GM19468 (cell line): ENCODE measurements around the gene PALLD.

Experiments
- ATAC-seq: cut with Tn5 transposase; IDR thresholded peaks from one replicate; pipeline ENCODE4 v1.9.1; 2021; ENCODE audit warnings: mild to moderate bottlenecking, moderate library complexity, moderate number of reproducible peaks; ENCODE audit not compliant: unreplicated experiment; ENCODE audit errors: extremely low read depth

Gene PALLD

DNA sequence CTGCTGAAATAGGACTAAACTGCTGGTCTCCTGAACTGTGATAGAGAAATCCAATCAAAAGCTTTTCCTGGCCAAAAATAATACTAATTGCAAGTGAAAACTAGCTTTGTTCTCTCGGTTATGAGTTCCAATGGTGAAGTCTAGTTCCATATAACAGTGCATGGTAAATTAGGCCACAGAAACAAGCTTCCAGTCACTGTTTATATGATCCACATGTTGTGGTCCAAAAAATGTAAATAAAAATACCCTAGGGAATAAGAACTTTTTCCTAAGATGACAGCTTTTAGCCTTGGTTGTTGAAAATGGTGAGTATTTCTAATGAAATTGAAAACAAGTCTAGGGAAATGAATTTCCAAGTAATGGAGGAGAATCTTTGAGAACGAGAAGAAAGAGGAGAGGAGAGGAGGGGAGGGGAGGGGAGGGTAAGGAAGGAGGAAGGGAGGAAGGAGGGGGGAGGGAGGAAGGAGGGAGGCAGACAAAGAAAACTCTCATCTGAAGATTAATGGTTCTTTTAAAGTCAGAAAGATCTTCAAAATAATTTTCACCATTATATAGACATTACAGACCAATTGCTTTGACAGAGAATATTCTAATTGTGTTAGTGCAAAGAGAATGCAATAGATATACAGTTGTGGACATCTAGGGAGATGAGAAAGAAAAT lies 26.1 kb downstream of the PALLD start:
- ATAC-seq: no peak

- no peak for ATAC-seq
These were observed 27.2 kb downstream of the PALLD start for GRCh38 chr4:168524006-168524405.

DNA sequence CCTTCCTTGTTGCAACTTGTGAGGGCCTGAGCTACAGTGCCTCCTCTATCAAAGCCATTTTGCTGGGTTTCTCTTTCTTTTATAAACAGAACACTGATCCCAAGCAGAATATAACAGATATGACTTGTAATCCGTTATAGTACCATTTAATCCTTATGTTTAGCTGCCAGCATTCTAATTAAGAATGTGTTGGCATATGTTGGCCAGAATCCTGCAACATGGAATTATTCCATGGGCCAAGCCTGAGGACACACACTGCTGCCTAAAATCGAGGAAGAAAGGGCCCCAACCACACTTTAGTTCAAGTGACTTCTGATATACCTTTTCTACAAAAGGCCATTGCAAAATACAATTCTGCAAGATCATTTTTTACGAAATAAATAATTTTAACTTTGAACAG lies 28.0 kb downstream of the PALLD start:
- no peak for ATAC-seq

DNA sequence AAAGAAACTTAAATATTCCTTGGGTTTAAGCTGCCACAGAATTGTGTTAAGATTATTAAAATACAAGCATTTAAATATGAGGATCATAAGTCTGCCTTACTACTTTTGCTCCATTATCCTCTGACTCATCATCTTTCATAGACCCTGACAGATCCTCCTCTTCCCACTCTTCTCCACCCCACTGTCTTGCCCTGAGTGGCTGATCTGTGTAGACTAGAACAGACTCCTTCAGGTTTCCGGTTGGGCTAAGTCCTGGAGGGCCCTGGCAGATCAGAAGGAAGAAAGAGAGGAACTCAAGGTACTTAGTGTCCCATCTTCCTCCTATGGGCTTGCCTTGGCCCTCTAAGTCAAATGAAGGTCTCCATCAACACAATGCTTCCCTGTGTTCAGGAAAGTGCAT lies 30.7 kb downstream of the PALLD start:
- ATAC-seq: no peak

GRCh38 chr4:168528131-168528949 lies 31.5 kb downstream of the PALLD start:
- ATAC-seq: no peak

- no peak for ATAC-seq
These were observed 32.4 kb downstream of the PALLD start for GRCh38 chr4:168529257-168529656.

- ATAC-seq: no peak
These were observed 34.5 kb downstream of the PALLD start for GRCh38 chr4:168531305-168531704.

DNA sequence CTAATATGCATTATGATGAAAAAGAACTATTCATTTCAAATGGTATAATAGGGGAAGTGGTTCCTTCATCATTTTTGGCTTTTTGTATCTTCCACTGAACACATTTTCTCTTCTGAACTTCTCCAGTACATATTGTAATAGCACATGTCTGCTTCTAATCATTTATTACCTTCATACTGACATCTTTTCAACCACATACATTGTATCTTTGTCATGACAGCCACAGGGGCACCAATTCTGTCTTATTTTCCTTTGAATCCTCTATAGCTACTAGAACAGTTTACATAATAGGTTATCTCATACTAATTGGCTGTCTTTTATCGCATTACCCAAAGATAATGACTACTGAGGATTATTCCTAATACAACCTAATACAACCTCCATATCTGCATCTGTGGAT lies 37.7 kb downstream of the PALLD start:
- no peak for ATAC-seq

- ATAC-seq: no peak
These were observed 38.8 kb downstream of the PALLD start for GRCh38 chr4:168535689-168536088.

DNA sequence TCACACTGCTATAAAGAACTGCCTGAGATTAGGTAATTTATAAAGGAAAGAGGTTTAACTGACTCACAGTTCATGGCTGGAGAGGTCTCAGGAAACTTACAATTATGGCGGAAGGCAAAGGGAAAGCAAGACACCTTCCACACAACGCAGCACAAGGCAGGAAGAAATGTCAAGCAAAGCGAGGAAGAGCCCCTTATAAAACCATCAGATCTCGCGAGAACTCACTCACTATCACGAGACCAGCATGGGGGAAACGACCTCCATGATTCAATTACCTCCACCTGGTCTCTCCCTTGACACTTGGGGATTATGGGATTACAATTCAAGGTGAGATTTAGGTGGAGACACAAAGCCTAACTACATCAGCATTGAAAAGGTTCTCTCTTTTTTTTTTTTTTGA lies 39.6 kb downstream of the PALLD start:
- ATAC-seq: no peak

GRCh38 chr4:168537086-168537485 lies 40.2 kb downstream of the PALLD start:
- ATAC-seq: no peak

DNA sequence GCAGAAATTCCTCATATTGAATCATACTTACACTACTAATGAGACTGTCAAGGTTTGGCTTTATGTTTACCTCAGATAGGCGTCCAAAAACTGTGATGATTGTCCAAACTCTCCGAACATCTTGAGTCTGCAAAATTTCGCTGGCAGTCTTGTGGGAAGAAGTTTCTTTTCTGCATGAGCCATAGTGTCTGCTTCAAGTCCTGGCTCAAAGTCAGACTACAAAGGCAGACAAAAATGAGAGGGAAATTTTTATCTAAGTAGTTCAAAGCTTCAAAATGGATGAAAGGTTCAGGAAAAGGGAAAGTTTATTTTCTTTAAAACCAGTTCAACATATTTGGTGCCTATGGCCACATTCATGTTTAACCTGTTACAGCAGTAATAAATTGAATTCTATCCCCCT lies 40.7 kb downstream of the PALLD start:
- ATAC-seq: no peak

DNA sequence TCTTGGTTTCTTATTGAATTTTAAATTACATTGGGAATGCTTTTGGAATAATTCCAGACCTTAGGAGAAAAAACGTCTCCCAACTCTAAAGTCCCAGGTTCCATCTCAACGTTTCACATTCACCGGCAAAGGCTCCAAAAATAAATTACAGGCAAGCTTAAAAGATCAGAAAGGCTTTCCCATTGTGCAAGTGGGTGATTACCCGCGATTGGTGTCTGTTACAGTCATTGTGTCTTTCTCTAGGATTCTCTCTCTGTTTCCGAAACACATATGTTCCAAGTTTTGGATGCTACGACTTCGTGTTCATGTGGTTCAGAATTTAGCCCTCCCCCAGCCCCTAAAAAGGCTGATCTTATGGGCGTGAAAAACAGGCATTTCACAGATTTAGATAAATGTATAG lies 41.8 kb downstream of the PALLD start:
- no peak for ATAC-seq

DNA sequence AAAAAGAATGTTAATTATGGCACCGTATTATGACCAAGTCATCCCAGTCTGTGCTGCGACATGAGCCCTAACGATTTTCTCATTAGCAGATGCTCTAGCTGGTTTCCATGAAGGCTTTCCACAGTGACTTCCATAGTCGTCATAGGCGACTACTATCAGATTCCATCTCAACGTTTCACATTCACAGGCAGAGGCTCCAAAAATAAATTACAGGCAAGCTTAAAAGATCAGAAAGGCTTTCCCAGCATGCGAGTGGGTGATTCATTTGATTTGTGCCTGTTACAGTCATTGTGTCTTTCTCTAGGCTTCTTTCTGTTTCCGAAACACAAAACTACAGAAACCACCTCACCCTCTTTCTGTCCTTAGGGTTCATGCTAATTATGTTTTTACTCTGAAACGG lies 43.2 kb downstream of the PALLD start:
- ATAC-seq: no peak

- no peak for ATAC-seq
These were observed 43.8 kb downstream of the PALLD start for GRCh38 chr4:168540503-168541265.

- ATAC-seq: no peak
These were observed 44.6 kb downstream of the PALLD start for GRCh38 chr4:168541266-168541953.

GRCh38 chr4:168549143-168549542 lies 52.3 kb downstream of the PALLD start:
- no peak for ATAC-seq

- no peak for ATAC-seq
These were observed 53.4 kb downstream of the PALLD start for GRCh38 chr4:168550064-168550766.

DNA sequence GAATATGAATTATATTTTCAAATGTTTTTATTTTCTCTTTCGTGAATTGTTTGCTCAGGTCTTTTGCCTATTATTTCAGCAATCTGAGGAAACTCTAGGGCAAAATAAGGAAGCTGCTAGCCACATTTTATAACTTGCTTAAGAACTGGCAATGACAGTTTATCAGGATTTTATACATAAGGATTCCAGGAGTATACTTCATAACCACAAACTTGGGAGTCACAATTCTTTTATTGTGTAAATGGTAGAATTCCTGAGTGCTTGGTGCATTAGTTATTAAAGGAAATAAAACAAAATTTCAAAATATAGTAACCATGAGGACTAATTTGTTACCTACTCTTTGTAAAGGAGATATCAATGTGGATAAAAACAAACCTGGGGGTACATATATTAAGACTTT lies 54.4 kb downstream of the PALLD start:
- ATAC-seq: no peak
